NCI-H345 treated with DMSO at 0.1 percent for 48 hours (cell line): ENCODE measurements around the gene NKD1.

Experiments
- DNase-seq: peaks from one replicate; lab custom pipeline; 2025; ENCODE audit not compliant: unreplicated experiment; lab: John Stamatoyannopoulos, UW

NKD1 gene

DNA sequence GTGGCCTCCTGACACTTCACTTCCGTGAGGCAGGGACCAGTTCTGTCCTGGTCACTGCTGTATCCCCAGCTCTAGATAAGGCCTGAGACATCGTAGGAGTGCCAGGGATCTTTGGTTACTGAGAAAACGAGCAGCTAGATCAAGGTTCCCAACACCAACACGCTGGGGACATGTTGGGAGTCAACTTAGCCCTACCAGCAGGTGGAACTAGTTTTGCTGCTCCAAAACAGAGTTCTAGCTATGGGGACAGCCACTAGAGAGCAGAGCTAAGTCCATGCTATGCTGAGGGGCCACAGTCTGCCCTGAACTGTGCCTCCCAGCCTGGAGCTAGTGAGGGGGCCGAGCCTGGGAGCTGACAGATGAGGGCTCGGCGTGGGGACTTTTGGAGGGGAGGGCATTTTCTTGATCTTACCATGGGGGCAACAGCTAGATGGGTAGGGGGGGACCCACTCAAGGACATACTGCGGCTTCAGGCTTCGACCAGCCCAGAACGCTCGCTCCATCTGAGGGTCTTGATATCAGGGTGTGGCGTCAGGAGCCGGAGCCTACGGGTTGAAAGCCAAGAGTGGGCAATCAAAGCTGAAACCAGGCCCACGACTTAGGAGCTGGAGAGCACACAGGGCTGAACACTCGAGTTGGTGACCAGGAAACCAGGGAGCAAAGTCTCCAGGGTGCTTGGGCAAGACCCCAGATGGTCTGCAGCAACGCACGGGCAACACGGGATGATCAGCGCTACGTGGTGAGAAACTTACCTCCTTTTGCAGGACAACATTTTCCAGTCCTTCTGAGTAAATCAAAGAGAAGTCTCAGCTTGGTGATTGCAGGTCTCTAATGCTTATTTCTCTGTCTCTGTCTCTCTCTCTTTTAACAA, 119.5 kb downstream of the NKD1 start:
- DNase-seq = no peak

DNA sequence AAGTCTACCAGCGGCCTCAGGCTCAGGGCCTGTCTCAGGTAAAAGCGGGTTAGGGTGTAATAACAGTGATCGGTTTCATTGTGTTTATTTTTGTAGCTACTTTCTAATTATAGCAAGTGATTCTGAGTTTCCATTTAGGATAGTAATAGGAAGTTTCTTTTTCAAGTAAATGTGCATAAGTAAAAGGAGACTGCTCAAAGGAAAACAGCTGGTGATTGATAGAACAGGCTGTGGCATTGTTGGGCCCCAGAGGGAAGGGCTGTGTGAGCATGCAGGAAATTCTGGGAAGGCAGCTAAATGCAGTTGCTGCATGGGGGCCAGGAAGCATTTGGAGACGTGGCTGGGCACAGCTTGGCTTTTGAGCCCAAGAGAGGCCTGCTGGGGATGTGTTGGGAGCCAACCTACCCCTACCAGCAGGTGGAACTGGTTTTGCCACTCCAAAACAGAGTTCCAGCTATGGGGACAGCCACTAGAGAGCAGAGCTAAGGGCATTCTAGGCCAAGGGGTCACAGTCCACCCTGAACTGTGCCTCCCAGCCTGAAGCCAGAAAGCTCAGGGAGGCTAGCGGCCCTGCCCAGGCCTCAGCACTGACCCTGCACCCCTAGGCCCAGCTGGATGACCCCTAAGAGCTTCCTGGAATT, 120.3 kb downstream of the NKD1 start:
- no peak for DNase-seq

DNA sequence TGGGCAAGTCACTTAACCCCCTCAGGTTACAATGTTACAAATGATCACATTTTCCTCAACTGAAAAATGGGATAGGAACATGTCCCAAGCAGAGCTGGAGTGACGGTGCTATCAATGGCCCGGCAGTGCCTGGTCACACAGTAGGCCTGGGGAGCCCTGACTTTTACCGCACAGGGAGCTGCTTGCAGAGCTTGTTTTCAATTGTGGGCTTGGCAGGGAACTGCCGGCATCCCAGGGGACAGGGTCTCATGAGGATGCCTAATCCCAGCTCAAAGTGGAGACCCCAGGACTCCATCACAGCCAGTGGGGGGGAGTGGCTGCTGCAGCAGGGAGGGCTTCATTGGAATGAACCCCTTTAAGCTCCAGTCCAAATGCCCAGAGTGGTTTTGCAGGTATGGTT, 121.5 kb downstream of the NKD1 start:
- DNase-seq = no peak

DNA sequence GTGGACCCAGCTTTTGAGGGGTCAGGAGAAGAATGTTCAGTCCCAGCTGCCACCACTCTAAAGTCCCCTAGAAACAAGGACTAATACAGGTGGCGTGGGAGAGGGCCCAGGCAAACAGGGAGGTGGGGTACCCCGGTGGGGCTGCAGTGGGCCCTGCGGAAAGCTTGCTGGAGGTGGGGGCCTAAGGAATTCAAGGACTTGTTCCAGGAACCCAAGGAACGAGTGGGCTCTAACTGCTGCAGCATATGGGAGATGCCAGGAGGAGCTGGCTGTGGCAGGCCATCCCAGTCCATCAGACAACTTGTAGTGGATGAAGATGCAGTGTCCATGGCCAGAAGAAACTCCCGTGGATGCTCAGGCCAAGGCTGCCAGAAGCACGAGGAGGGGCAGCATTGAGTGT, 122.3 kb downstream of the NKD1 start:
- DNase-seq = no peak

DNA sequence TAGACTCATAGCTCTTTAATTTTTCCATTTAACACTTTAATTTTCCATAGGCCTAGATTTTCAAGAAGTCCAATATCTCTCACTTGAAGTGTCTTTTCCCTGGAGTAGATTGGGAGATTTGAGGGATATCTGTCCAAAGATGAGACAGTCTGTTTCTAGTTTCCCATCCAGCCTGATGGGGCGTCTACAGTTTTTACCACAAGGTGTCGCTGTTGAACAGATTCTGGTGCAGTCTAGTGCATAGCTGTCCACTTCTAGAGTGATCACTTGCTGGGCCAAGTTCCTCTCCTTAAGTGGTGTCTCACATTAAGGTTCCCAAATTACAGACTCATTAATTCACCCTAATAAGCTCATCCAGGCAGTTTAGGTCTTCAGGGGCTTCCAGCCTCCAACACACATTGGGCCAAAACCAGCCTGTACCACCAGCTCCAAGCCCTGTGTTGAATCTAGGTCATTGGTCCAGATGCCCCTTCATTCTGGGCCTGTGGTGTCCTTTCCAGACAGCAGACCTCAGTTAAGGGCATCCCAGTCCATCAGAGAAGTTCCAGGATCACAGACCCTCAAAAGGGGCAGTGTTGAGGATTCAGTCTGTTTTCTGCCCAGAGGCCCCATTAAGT, 123.6 kb downstream of the NKD1 start:
- no peak for DNase-seq

DNA sequence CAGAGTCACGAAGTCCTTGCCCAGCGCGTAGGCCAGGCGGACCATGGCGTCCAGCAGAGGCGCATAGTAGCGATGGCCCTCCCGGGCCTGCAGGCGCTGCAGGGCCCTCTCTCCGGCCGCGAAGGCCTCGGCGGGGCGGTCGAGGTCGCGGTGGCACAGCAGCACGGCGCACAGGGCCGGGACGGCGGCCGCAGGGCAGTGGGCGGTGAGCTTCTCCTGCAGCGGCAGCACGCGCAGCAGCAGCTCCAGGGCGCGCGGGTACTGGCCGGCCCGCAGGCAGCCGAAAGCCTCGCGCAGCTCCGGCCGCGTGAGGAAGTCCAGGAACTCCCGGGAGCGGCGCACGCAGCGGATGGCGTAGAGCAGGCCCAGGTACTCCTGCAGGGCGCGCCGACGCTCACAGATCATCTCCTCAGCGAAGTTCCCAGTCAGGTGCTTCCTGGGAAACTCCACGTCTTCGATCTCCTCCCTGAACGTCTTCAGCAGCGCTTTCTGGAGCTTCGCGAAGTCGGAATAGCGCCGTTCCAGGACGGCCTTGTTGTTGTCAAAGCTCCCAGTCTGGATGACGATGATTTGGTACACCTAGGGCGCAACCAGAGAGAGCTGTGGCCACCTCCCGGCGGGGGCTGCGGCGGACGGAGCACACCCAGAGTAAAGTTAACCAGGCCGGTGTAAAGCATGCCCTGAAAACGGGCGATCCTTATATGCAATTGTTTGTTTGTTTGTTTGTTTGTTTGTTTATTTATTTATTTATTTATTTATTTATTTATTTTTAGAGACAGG, 125.5 kb downstream of the NKD1 start:
- no peak for DNase-seq

DNA sequence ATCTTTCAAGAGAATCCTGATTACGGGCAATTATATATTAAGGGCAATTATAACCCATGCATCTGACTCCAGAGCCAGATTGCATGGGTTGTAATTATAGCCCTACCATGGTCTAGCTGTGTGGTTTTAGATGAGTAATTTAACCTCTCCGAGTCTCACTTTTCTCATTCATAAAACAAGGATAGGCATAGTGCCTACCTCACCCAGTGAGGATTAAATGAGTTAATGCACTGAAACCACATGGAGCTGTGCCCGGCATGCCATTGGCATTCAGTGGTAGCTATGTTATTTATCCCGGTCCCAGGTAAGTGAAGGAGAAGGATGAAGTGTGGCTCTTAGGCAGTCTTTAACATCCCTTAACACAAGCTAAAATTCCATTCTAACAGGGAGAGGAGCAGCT, 126.6 kb downstream of the NKD1 start:
- DNase-seq = no peak

DNA sequence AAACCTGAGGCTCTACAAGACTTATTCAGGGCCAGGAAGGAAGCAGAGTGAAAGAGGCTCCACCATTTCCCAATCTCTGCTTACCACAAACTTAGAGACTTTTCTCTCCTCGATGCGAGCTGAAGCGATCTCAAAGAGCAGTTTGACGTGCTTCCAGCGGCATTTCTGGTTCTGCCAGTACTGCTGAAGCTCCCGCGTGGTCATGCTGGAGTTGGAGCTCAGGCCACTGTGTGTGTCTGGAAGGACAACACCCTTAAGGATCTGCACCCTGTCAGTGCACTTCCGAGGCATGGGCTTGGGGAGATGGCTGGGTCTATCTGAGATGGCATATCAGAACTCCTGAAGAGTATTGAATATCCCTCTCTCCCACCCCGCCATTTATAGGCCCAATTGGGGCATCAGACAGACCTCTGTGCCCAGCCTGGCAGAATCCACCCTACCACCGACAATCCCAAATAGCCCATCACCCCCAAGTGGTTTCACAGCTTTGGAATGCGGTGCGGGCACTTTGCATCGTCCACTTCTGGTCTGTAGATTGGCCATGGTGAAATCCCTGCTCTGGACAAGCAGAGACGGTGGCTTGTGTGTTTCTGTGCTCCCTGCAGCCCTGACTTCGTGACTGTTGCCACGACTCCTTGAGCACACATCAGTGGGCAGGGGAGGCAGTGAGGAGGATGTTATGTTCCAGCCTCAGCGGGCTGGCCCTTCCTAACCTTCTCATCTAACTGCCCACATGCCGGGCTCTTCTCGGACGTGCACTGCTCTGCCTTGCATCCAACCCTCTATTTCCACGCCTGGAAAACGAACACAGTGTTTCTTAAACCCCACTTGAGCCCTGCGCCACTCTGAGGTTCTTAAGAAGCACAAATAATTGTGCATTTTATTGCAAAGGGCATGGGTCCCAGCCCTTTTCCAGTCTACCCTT, 127.8 kb downstream of the NKD1 start:
- DNase-seq = no peak

DNA sequence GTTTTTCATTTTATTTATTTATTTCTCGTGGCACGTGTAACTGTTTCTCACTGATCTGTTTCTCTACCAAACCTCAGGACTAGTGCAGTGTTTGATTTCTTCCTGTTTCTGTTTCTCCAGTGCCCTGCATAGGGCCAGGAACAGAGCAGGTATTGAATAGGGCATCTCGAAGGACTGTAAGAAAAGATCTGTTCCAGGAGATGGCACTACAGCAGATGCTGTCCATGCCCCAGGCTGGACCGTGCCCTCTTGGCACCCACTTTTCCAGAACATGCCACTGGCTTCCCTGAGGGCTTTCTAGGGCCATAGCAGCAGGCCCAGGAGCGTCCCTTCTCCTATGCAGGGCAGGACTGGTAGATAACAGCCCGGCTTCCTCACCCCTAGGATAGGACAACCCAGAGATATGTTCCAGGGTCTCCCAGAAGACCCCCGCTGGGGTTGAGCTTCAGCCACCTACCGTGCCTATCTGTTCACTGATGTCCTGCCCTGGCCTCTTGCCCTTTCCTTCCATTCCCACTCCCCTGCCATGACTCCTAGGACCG, 128.6 kb downstream of the NKD1 start:
- no peak for DNase-seq

DNA sequence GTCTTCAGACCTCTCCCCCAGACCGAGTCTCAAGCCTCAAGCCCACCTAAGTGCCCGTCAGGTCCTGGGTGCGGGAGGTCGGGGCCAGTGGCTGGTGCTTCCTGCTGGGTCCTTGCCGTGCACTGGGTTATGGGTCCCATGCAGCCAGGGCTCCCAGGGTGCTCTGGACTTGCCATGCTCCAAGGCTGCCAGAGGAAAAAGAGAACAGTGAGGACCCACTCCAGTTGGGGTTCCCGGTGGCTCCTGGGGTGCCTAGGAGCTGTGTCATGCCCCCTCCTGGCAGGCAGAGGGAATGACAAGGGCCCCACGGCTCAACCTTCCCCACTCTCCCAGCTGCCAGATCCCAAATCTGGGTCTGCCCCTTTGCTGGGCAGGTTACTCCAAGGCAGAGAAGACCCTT, 129.2 kb downstream of the NKD1 start:
- no peak for DNase-seq

DNA sequence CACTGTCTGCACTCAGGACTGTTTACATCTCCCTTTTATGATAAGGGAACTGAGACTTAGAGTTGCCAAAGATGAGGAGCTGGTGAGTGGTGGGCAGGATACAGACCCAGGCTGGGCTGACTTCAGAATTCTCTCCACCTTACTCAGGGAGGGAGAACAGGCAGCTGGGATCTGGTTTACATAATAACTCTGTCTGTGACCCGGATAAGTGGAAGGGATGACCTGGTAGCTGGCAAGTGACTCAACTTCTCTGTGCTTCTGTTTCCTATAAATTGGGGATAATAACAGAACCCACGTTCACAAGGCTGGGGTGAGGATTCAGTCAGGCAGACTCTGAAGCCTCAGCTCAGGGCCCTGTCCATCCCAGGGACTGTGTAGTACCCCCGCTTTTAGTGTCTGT, 130.3 kb downstream of the NKD1 start:
- DNase-seq = no peak

DNA sequence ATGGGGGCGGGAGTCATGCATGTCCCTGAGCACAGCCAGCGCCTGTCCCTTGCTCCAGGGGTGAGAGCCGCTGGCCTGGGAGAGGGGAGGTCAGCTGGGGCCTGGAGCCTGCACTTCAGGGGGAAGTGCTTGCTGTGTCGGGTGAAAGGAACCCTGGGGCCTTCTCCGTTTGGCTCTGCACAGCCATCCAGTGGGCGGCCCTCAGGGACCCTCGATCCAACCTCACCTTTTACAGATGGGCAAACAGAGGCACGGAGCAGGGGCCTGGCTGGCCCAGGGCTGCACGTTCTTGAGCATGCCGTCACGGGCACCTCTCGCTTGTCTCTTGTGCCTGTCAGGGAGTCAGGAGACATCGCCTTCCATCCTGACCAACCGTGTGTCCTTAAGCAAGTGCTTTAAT, 131.1 kb downstream of the NKD1 start:
- no peak for DNase-seq

DNA sequence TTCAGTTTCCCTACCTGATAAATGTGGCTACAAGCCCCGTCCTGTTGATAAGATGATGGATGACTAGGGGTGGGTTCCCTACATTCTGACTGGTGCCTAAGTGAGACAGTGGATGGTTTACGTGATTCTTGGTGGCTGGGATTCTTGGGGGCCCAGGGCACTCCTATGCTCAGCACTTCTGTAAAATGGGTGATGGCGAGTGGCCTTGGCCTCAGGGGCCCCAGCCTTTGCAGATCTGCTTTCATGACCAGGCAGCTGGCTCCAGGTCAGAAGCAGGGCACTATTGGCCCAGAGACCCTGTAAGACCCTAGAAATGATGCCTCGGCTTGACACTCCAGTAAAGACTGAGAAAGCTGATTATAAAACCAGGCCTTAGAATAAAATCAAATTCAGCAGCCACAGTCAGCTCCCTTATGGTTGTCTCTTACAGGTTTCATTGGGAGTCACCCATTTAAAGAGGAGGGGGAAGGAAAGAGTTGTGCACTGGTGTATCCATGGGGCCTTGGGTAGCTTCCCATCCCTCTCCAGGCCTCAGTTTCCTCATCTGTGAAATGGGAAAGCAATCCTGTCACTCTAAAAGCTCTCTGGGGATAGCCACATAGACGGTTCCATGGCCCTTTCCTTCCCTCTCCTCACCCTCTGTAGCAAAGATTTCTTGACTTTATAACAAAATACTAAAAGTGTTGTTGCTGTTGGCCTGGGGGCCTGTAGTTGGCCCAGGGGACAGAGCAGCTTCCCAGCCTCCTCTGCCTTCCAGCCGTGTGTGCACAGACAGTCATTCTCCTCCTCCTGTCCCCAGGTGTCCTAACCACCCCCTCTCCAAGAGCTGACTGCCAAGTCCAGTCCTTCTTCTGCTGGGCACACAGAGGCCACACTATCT, 131.7 kb downstream of the NKD1 start:
- no peak for DNase-seq

DNA sequence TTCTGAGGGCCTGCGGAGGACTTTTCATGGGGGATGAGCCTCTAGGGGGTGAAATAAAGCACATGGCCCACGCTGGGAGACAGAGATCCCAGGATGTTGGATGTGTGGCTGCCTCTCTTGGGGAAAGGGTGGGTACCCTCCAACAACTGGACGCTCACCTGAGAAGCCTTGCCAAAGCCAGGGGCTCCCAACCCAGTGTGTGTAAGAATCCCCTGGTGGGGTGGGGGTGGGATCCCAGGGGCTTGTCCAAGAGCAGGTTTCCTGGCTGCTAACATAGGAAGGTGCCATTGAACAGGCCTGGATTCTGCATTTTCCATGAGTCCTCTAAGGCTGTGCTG, 132.3 kb downstream of the NKD1 start:
- no peak for DNase-seq

DNA sequence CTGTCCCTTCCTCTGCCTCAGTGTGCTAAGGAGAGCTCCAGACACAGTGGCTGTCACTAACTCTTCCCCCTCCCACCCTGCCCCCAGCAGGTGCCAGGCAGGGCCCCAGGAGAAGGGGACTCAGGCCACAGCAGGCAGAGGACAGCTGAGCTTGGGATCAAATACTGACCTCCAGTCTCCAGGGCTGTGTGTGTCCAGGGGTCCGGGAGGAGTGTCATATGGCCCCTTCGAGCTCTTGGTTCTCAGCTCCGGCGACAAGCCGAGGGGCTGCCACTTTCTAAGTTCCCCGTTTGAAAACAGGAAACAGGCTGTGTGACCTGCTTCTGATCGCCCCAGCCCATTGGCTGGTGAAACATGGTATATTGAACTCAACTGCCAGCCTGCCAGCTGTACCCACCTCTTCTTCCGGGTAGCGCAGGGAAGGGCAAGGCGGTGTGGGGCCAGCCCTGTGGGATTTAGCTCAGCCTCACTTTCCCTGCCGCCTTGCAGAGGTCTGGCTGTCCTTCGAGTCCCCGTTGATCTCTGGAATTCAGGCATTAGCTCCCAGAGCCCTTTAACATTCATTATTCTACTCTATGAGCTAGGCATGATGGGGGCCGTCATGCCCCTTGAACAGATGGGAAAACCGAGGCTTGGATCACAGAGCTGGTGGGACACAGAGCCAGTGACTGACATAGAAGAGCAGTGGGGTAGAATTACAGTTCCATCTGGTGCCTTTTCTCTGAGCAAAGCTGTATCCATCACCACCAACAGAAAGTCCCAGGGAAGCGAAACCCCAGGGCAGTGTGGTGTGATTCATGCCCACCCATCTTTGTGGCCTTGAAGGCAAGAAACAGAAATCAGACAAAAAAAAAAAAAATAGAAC, 133.1 kb downstream of the NKD1 start, which contains the start of gene SNX20:
Gene SNX20, minus strand, starts transcription at position 292 of the 865 bp plus-strand sequence. CDS start 3,786 bp downstream, outside the sequence.
- DNase-seq = no peak

DNA sequence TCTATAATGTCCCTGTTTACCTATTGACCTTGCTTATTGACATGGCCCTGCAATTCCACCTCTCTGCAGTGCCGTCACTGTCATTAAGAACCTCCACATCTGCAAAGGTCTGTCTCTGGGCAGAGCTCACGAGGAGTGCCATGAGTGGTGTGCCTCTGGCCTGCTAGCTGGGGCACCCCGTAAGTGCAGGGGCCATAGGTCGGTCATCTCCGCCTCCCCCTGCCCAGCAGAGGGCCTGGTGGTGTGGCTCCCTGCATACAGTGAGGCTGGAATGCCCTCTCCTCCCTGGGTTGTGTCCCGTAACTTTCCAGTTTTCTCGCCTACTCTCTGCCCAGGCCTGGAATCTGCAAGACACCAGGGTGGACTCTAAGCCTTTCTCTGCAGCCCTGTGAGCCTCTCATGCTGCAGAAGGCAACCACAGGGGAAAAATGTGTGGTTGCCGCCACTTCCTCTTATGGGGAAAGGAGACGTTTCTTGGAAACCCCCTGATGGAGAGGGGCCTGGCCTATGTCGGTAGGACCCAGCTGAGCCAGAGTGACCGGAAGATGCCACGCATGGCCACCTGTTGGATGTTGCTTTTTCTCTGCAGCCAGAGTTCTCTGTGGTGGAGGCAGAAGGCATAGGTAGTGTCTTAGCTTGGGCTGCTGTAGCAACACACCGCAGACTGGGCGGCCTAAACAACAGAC, 135.6 kb downstream of the NKD1 start:
- DNase-seq = no peak

DNA sequence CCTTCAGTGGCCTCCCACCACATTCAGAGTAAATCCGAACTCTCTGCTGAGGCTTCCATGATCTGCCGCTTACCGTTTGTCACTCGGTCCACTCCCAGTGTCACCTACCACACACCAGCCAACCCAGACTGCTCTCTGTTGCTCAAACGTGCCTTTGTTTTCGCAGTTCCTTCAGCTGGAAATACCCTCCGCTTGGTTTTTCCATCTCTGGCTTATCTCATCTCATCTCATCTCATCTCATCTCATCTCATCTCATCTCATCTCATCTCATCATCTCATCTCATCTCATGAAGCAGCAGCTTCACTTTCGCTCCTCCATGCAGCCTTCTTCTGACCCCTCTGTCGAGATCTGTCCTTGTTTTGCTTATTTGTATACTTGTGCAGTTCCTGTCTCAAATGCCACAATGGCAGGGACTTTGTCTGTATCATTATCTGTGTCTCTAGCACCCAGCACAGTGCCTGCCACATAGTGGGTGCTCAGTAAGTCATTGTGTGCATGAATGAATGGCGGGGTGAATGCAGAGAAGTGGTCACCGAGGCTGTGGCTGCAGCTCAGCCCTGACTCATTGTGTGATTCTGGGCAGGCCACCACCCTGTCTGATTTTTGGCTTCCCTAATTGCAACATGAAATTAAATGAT, 136.7 kb downstream of the NKD1 start:
- no peak for DNase-seq
